ENCODE results near the gene SENP3. TPM values are rescaled to one million over a fixed set of nuclear protein-coding genes. Genes with fewer than 3 reads are reported as not detected.
A peak's percentile ranks its signal among the peaks of the same experiment; 100 is the strongest.

Gene SENP3
- total RNA-seq, 1 donor from 2014 or later: 51.5 TPM

- Mint-ChIP-seq H3K36me3 (peaks cover 8% of the 10 kb centered on the region), H3K27ac (no peak overlapping the region), H3K4me1 (peaks cover 35% of the 10 kb centered on the region), H3K27me3 (ENCODE audit: low read depth) (no peaks in the 10 kb centered on the region), H3K4me3 (no peak overlapping the region), H3K9me3 (no peaks in the 10 kb centered on the region)
- TF ChIP-seq CTCF (IDR thresholded peaks at IDR 0.05; ENCODE audit: unreplicated experiment): no peak
- no peak for DNase-seq (ENCODE audit: low spot score in 2 of 2, unreplicated experiment in 2 of 2)
These were observed 48.9 kb downstream of the SENP3 start for GRCh38 chr17:7610641-7611040.

GRCh38 chr17:7611635-7612293 is 50.0 kb downstream of the SENP3 start:
- Mint-ChIP-seq H3K27me3 (ENCODE audit: low read depth) (no peaks in the 10 kb centered on the region), H3K9me3 (no peaks in the 10 kb centered on the region), H3K27ac (peak overlapping the region; percentile 86), H3K36me3 (peaks cover 3% of the 10 kb centered on the region), H3K4me3 (peak overlapping the region; percentile 88), H3K4me1 (peaks cover 35% of the 10 kb centered on the region)
- TF ChIP-seq CTCF (IDR thresholded peaks at IDR 0.05; ENCODE audit: unreplicated experiment): no peak
- no peak for DNase-seq (ENCODE audit: low spot score in 2 of 2, unreplicated experiment in 2 of 2)

GRCh38 chr17:7612294-7612640 is 50.5 kb downstream of the SENP3 start:
- Mint-ChIP-seq H3K27ac (peak overlapping the region; percentile 86), H3K4me3 (peak overlapping the region; percentile 88), H3K4me1 (peaks cover 35% of the 10 kb centered on the region), H3K27me3 (ENCODE audit: low read depth) (no peaks in the 10 kb centered on the region), H3K9me3 (no peaks in the 10 kb centered on the region), H3K36me3 (peaks cover 3% of the 10 kb centered on the region)
- no peak for TF ChIP-seq CTCF (IDR thresholded peaks at IDR 0.05; ENCODE audit: unreplicated experiment)
- no peak for DNase-seq (ENCODE audit: low spot score in 2 of 2, unreplicated experiment in 2 of 2)

DNA sequence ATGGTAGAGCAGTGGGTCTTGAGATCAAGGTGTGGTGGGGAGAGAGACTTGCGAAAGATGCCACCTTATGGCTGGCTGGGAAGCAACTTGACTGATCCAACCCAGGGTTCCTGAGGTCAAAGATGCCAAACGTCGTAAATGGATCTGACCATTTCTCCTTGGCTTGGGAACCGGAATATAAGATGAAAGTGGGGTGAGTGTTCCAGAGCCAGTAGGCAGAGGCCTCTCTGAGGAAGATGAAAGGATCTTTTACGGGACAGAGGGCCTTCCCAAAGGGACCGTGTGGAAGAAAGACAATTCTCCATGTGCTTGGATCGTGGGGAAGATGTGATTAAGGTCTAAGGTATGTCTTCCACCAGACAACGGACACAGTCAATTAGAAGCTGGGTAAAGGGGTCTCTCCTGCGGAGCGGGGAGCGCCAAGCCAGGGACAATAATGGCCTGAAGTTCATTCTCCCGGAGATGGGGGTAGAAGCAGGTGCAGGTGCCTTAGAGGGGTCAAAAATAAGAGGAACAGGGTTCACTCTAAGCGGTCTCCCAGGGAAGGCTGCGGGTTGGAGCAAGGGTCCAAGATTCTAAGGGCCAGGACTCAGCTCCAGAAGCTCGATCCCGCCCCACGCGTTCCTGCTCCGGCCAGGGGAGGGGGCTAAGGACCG is 52.2 kb downstream of the SENP3 start:
- DNase-seq (ENCODE audit: low spot score in 2 of 2, unreplicated experiment in 2 of 2): no peak
- peak overlapping the region; percentile 88 for H3K4me3 Mint-ChIP-seq
- no peaks in the 10 kb centered on the region for H3K27me3 Mint-ChIP-seq (ENCODE audit: low read depth)
- peak overlapping the region; percentile 90 for H3K27ac Mint-ChIP-seq
- H3K36me3 Mint-ChIP-seq: peaks cover 3% of the 10 kb centered on the region
- TF ChIP-seq CTCF (IDR thresholded peaks at IDR 0.05; ENCODE audit: unreplicated experiment): no peak
- no peaks in the 10 kb centered on the region for H3K9me3 Mint-ChIP-seq
- H3K4me1 Mint-ChIP-seq: peaks cover 35% of the 10 kb centered on the region

- DNase-seq (ENCODE audit: low spot score in 2 of 2, unreplicated experiment in 2 of 2): peak; percentile 99 to 100
- peak; percentile 56 for TF ChIP-seq CTCF (IDR thresholded peaks at IDR 0.05; ENCODE audit: unreplicated experiment)
- Mint-ChIP-seq H3K27ac (peak within 1 kb of the TSS; percentile 94), H3K36me3 (peaks cover 3% of the 10 kb centered on the region), H3K27me3 (ENCODE audit: low read depth) (no peaks in the 10 kb centered on the region), H3K4me1 (peaks cover 35% of the 10 kb centered on the region), H3K9me3 (no peaks in the 10 kb centered on the region), H3K4me3 (peak within 1 kb of the TSS; percentile 88)
These were observed 52.9 kb downstream of the SENP3 start, which contains the start of gene FXR2 for GRCh38 chr17:7614425-7615264. TSS of gene FXR2 (minus strand) at chr17:7614897. CDS start at chr17:7614532, 365 bp downstream.

Measured in mesothelial cell of epicardium (in vitro differentiated cells).